ENCODE measurements around the gene MEIS2.

The MEIS2 gene

DNA sequence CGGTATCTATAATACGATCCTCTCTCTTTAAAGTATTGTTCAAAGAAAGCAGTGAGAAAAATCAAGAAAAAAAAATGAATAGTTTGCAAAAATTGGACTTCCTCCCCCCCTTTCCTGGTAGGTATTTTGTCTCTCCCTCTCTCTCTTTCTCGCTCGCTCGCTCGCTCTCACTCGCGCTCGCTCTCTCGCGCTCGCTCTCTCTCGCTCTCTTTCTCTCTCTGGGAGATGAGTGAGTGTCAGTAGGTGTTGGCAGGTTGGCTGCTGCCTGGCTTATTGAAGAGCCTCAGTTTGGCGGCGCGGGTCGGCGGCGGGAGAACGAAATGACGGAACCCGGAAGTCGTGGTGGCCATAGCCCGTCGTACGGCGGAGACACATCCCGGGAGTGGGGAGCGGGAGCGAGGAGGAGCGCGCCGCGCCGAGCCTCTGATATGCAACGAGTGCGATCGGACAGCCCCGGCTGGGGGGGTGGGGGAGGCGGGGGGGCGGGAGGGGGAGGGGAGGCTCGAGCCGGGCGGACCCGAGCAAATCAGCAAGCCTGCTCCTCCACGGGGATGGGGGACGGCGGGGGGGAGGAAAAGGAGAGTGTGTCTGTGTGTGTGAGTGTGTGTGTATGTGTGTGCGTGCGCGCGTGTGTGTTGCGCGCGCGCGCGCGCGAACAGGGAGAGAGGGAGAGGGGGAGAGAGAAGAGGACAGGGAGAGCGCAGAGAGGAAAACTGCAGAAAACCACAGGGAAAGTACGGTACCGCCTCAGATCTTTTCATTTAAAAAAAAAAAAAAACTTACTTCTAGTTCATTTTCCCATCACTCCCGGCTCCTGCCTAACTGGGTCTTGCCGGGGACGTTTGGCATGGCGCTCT lies at the start of gene MEIS2:
Gene MEIS2 (minus strand): TSS at position 441 of the 857 bp plus-strand sequence. CDS start 1,083 bp downstream, outside the sequence.
- DNase-seq: peak; percentile 83 to 89
- TF ChIP-seq POLR2A (IDR thresholded peaks at IDR 0.05; ENCODE audit: low read length) (no peak), GATA1 (IDR thresholded peaks at IDR 0.05; ENCODE audit: low read depth, low read length) (no peak)

DNA sequence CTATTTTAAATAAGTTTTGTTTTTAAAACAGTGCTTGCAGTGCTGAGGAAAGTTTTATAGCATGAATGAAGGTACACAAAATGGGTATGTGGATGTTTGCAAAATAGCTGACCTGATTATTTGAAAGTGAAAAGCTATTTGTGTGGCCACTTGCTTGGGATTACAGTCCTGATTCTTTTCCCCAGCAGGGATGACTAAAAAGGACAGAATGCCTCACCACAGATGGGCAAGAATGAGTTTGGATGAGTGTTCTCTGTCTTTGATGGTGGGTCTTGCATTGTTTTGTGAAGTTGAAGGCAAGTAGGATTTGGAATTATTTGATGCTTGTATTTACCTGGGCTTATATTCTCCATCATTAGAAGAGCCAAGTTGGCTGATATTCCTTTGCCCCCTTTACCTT lies 48.8 kb upstream of the MEIS2 start:
- DNase-seq: no peak

DNA sequence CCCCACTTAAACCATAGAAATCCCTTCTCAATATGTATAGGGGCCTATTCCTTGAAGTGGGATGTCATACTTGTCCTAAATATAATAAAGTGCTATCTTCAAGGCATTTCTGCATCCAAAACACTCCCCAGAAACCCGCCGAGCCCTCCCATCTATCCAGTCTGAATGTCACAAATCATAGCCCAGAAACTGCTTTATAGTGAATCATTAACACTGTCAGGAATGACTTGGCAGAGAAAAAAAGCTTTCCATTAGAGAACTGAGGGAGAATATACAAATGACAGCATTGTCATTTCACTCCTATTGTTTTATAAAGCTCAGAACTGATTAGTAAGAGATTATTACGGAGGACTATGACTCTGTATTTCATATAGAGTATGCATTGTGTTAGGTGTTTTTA lies 48.4 kb upstream of the MEIS2 start:
- no peak for TF ChIP-seq GATA1 (IDR thresholded peaks at IDR 0.05; ENCODE audit: low read depth, low read length)
- no peak for TF ChIP-seq POLR2A (IDR thresholded peaks at IDR 0.05; ENCODE audit: low read length)
- DNase-seq: no peak

More for the DNA sequence above, 48.8 kb upstream of the MEIS2 start:
- TF ChIP-seq POLR2A (IDR thresholded peaks at IDR 0.05; ENCODE audit: low read length) (no peak), GATA1 (IDR thresholded peaks at IDR 0.05; ENCODE audit: low read depth, low read length) (no peak)

DNA sequence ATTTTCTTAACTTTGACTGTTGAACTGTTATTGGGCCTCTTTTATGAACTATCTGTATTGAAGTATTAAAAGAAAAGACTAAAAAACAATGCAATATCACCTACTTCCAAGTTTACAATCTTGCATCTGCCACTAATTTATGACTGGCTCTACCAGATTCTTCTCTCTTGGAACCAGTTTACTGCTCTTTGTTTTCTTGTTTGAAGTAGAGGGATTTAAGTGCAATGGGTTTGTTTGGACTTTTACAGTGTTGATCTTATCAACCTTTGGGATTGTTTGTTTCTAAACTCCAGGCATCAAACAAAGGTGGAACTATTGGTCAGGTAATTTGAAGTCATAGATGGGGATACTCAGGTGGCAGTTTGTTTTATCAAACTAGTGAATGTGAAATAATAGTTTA lies 43.0 kb upstream of the MEIS2 start:
- no peak for TF ChIP-seq GATA1 (IDR thresholded peaks at IDR 0.05; ENCODE audit: low read depth, low read length)
- TF ChIP-seq POLR2A (IDR thresholded peaks at IDR 0.05; ENCODE audit: low read length): no peak
- no peak for DNase-seq

DNA sequence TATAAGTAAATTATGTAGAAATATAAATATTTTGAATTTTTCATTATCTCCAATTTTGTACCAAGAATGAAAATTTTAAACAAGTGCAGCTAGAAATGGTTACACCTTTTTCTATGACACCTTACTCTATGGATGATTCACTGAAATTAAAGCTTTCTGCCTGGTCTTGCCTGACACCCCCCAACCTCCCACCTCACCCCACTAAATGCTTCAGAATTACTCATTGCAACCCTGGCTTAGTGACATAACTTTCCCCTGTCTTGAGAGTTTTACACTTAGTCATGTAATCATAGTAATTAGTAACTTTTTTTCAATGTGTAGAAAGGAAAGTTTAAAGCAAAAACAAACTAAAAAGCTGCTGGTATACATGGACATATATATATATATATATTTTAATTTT lies 42.0 kb upstream of the MEIS2 start:
- no peak for TF ChIP-seq GATA1 (IDR thresholded peaks at IDR 0.05; ENCODE audit: low read depth, low read length)
- no peak for TF ChIP-seq POLR2A (IDR thresholded peaks at IDR 0.05; ENCODE audit: low read length)
- no peak for DNase-seq

DNA sequence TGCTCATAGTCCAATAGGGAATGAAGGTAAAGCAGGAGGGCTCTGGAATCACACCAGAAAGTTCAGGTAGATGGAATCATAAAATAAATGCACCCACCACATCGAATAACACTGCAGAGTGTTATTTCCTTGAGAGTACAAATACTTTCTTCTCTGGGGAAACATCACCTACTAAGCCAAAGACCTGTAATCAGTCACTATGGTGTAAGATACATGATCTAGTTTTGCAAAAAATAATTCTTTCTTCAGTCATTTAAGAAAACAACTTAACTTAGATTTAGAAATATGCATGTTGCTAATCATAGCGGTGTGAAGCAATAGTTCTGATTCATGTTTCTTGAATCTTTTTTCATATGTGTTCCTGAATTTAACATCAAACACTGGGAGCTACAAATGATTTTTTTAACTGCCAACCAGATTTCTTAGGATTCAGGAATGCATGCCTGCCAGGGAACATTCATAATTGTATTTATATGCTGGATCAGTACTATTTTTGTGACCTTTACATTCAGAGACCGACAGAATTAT lies 40.2 kb upstream of the MEIS2 start:
- no peak for DNase-seq
- TF ChIP-seq GATA1 (IDR thresholded peaks at IDR 0.05; ENCODE audit: low read depth, low read length): no peak

DNA sequence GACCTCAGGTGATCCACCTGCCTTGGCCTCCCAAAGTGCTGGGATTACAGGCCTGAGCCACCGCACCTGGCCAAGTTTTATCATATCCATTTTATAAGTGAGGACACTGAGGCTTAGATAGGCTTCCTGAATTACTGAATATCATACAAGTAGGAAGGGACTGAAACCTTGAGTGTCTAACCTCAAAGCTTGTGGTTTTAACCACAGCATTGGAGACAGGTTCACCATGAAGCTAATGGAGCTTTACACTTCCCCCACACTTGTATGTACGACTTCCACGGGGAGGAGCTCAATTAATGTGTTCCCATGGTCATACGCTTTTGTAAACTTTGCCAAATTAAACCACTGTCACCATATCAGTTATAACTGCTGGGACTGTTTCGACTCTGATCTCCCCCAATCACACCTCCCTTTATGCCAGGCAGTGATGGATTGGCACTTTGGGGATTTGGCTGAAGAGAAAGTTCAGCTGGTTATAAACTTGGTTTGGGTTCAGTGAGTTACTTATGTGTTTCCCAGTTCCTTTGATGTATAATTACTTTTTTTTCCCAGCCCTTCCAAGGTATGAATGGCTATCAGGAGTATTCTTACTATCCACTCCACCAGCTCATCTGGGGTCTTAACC lies 38.4 kb upstream of the MEIS2 start:
- no peak for DNase-seq
- TF ChIP-seq POLR2A (IDR thresholded peaks at IDR 0.05; ENCODE audit: low read length) (no peak), GATA1 (IDR thresholded peaks at IDR 0.05; ENCODE audit: low read depth, low read length) (no peak)

DNA sequence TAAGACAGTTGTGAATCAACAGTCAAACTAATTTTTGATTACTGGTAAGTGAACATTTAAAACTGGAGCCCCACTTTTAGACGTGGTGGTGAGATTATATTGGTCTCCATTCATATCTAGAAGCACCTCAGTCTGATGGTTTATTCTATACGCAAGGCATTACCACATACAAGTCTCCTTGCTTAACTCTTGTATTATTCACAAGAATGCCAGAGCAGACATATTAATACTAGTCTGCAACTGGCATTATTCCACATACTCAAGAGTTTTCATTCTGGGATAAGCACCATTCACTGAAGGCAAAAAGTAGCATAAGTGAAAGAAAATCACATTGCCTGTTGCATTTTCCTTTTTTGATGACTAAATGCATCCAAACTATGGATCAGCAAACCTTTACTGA lies 36.9 kb upstream of the MEIS2 start:
- TF ChIP-seq GATA1 (IDR thresholded peaks at IDR 0.05; ENCODE audit: low read depth, low read length): no peak
- TF ChIP-seq POLR2A (IDR thresholded peaks at IDR 0.05; ENCODE audit: low read length): no peak
- no peak for DNase-seq

DNA sequence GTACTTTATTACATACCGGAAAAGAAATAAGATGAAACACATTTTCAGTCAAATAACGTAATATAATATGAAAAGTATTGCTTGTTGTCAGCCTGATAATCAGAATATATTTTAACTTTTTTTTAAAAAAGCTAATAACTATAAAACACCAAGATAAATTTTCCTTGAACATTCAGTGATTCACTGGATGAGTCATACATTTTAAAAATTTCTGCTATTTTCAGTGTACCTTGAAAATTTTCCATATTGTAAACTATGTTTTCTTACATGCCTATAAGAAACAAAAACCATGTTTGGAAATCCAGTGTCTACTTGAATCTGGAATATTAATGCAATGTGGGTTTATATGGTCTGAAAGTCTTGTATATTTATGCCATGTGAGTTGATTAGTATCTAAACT lies 36.3 kb upstream of the MEIS2 start:
- TF ChIP-seq POLR2A (IDR thresholded peaks at IDR 0.05; ENCODE audit: low read length) (no peak), GATA1 (IDR thresholded peaks at IDR 0.05; ENCODE audit: low read depth, low read length) (no peak)

DNA sequence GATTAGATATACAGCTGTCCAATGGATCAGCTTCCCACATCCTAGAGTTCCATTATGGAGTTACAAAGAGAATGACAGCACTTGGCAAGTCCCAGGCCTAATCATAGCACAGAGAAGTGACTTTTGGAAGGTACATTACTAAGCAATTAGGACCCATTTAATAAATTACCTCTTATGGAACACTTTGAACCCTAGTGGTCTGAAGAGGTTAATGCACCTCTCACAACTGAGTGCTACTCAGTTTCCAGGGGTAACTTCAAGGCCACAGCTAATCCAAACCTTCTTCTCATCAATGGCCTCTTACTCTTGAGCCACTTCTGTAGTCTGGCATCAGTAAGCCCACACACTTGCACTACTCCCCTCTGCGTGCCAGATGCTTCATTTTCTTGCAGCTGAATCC lies 34.9 kb upstream of the MEIS2 start:
- no peak for TF ChIP-seq GATA1 (IDR thresholded peaks at IDR 0.05; ENCODE audit: low read depth, low read length)
- no peak for TF ChIP-seq POLR2A (IDR thresholded peaks at IDR 0.05; ENCODE audit: low read length)
- peak; percentile 8 for DNase-seq

More for the DNA sequence above, 36.3 kb upstream of the MEIS2 start:
- DNase-seq: no peak

DNA sequence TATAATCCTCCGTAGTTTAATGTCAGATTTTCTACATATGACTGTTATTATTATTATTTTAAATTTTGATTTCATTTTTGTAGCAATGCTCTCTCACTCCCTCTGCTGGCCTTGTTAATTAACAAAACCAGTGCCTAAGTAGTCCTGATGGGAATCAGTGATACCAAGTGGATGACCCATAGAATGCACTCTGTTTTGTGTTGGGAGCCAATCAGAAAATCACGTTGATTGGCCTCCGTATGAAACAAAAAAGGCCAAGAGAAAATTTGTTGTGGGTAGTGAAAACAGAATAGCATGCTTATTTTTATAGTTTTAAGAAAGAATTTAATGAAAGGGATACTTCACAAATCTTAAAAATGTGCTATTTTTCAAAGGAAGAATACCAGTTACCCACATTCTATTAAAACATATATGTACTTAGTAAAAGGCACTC lies 34.4 kb upstream of the MEIS2 start:
- TF ChIP-seq POLR2A (IDR thresholded peaks at IDR 0.05; ENCODE audit: low read length) (no peak), GATA1 (IDR thresholded peaks at IDR 0.05; ENCODE audit: low read depth, low read length) (no peak)
- DNase-seq: peak; percentile 22 to 54

DNA sequence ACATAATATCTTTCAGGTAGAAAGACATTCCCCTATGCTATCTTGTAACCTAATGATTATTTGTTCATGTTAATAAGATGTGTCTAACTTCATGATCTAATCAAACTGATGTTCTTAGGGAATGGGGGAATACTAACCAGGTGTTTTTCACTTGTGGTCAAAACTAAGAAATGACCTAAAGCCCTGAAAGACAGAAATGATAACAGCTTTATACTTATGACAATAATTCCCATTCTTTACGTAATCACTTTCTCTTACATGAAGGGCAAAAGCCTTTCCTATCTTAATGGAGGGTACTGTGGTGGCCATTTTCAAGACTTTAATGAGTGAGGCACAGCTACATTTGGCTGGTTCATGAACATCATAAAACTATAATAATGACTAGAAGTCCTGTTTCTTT lies 33.9 kb upstream of the MEIS2 start:
- no peak for DNase-seq
- TF ChIP-seq POLR2A (IDR thresholded peaks at IDR 0.05; ENCODE audit: low read length) (no peak), GATA1 (IDR thresholded peaks at IDR 0.05; ENCODE audit: low read depth, low read length) (no peak)

DNA sequence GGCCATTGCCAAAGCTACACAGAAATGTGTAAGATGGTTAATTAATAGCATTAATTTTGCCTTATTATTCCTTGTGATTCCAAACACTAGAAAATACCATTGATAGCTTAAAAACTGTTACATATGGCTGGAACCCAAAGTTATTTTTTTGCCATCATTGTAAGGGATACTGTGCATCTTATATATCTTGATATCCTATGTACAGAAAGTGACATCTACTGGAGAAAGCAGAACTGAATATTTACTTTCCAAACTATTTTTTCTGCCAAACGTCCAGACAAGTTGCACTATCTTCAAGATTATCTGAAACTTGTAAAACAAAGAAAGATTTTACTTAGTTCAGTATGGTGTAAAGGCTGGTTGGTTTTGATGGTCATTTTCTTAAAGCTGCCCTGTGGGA lies 33.3 kb upstream of the MEIS2 start:
- DNase-seq: no peak
- TF ChIP-seq POLR2A (IDR thresholded peaks at IDR 0.05; ENCODE audit: low read length) (no peak), GATA1 (IDR thresholded peaks at IDR 0.05; ENCODE audit: low read depth, low read length) (no peak)

DNA sequence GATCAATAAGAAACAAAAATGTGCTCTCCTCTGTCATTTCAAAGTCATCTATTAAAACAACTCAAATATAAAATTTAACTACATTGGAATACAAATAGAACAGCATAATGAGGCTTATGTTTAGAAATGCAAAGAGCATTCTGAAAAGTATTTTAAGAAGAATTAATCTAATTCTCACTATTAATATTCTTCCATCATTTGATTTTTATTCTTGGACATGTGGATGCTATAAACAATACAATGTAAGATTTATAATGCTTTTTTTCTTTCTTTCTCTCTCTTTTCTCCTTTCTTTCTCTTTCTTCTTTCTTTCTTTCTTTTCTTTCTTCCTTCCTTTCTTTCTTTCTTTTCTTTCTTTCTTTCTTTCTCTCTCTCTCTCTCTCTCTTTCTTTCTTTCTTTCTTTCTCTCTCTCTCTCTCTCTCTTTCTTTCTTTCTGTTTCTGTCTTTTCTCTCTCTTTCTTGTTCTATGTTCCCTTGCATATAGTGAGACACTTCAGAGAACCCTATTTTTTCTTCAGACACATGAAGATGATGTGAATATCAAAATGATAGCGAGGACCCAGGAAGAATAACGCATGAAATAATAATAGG lies 32.6 kb upstream of the MEIS2 start:
- TF ChIP-seq GATA1 (IDR thresholded peaks at IDR 0.05; ENCODE audit: low read depth, low read length) (no peak), POLR2A (IDR thresholded peaks at IDR 0.05; ENCODE audit: low read length) (no peak)
- no peak for DNase-seq
